ENCODE measurements around the gene SHD.

SHD gene

DNA sequence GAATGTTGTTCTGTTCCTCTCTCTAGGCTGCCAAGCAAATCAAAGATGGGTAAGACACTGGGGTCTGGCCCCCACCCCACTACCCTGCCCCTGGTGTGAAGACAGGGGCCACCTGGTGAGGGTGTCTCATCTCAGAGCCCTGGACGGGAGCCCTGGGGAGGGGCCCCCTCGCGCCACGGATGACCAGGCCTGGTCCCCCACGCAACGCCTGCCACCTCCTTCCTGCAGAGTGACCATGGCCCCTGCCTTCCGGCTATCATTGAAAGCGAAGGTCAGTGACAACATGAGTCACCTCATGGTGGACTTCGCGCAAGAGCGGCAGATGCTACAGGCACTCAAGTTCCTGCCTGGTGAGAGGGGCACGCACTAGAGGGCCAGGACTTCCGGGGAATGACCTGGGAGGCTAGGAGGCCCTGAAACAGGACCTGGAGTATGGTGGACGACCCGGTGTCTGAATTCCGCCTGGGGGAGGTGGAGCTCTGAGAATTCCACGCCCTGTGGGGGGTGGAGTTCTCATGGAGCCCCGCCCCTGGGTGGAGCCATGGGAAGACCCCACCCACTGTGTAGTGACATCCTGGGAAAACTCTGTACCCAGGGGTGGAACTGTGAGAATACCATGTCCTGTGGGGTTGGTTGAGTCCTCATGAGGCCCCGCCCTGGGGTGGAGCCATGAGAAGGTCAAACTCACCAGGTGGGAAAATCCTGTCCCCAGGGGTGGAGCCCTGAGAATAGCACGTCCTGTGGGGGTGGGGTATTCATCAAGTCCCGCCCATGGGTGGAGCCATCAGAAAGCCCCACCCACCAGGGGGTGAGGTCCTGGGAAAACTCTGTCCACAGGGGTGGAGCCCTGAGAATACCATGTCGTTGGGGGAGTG lies 31.4 kb downstream of the SHD start:
- ATAC-seq: peak; percentile 55

DNA sequence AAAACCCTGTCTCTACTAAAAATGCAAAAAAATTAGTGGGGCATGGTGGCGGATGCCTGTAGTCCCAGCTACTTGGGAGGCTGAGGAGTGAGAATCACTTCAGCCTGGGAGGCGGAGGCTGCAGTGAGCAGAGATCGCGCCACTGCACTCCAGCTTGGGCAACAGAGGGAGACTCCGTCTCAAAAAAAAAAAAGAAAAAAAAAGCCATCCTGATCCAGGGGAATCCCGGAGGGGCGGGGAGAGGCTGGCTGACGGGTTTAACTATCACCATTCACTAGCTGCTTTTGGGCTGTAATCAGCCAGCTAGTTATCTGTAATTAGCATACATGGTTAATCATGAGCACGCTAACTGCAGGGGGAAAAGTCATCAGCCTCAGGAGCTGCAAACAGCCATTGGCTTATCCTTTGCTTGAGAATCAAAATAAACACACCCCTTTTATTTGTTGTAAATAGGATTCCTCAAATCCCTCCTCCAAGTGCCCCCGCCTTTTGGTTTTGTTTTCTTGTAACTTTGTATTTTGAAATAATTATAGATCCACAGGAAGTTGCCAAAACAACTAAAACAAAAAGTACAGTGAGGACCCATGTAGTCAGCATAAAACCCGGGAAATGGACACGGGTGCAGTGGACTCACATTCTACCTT lies 34.9 kb downstream of the SHD start:
- TF ChIP-seq BACH2 (CRISPR knock-in tag; IDR thresholded peaks at IDR 0.05; ENCODE audit: borderline replicate concordance): no peak
- no peak for TF ChIP-seq ZFP30 (CRISPR knock-in tag; IDR thresholded peaks at IDR 0.05)
- TF ChIP-seq TCF4 (CRISPR knock-in tag; IDR thresholded peaks at IDR 0.05; ENCODE audit: borderline replicate concordance): no peak
- no peak for TF ChIP-seq RARB (CRISPR knock-in tag; IDR thresholded peaks at IDR 0.05)
- no peak for TF ChIP-seq ZNF70 (CRISPR knock-in tag; IDR thresholded peaks at IDR 0.05)
- TF ChIP-seq, protein P1, sequence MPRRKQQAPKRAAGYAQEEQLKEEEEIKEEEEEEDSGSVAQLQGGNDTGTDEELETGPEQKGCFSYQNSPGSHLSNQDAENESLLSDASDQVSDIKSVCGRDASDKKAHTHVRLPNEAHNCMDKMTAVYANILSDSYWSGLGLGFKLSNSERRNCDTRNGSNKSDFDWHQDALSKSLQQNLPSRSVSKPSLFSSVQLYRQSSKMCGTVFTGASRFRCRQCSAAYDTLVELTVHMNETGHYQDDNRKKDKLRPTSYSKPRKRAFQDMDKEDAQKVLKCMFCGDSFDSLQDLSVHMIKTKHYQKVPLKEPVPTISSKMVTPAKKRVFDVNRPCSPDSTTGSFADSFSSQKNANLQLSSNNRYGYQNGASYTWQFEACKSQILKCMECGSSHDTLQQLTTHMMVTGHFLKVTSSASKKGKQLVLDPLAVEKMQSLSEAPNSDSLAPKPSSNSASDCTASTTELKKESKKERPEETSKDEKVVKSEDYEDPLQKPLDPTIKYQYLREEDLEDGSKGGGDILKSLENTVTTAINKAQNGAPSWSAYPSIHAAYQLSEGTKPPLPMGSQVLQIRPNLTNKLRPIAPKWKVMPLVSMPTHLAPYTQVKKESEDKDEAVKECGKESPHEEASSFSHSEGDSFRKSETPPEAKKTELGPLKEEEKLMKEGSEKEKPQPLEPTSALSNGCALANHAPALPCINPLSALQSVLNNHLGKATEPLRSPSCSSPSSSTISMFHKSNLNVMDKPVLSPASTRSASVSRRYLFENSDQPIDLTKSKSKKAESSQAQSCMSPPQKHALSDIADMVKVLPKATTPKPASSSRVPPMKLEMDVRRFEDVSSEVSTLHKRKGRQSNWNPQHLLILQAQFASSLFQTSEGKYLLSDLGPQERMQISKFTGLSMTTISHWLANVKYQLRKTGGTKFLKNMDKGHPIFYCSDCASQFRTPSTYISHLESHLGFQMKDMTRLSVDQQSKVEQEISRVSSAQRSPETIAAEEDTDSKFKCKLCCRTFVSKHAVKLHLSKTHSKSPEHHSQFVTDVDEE (CRISPR knock-in tag; IDR thresholded peaks at IDR 0.05): no peak
- no peak for TF ChIP-seq ZFP3 (CRISPR knock-in tag; IDR thresholded peaks at IDR 0.05)
- TF ChIP-seq ZNF8 (CRISPR knock-in tag; IDR thresholded peaks at IDR 0.05): no peak
- TF ChIP-seq ZNF565 (CRISPR knock-in tag; conservative IDR thresholded peaks at IDR 0.05; ENCODE audit: low read depth): no peak
- TF ChIP-seq ARNTL (CRISPR knock-in tag; IDR thresholded peaks at IDR 0.05; ENCODE audit: borderline replicate concordance, low read depth): no peak
- ATAC-seq: no peak

More for the DNA sequence above, 31.4 kb downstream of the SHD start:
- TF ChIP-seq OSR1 (CRISPR knock-in tag; IDR thresholded peaks at IDR 0.05): no peak
- no peak for TF ChIP-seq ZFP3 (CRISPR knock-in tag; IDR thresholded peaks at IDR 0.05)
- TF ChIP-seq, protein P2, sequence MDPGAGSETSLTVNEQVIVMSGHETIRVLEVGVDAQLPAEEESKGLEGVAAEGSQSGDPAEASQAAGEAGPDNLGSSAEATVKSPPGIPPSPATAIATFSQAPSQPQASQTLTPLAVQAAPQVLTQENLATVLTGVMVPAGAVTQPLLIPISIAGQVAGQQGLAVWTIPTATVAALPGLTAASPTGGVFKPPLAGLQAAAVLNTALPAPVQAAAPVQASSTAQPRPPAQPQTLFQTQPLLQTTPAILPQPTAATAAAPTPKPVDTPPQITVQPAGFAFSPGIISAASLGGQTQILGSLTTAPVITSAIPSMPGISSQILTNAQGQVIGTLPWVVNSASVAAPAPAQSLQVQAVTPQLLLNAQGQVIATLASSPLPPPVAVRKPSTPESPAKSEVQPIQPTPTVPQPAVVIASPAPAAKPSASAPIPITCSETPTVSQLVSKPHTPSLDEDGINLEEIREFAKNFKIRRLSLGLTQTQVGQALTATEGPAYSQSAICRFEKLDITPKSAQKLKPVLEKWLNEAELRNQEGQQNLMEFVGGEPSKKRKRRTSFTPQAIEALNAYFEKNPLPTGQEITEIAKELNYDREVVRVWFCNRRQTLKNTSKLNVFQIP (CRISPR knock-in tag; IDR thresholded peaks at IDR 0.05; ENCODE audit: borderline replicate concordance, low read depth): no peak
- no peak for TF ChIP-seq ISL1 (CRISPR knock-in tag; IDR thresholded peaks at IDR 0.05)
- no peak for TF ChIP-seq ZC3H10 (CRISPR knock-in tag; IDR thresholded peaks at IDR 0.05)
- TF ChIP-seq, protein P3, sequence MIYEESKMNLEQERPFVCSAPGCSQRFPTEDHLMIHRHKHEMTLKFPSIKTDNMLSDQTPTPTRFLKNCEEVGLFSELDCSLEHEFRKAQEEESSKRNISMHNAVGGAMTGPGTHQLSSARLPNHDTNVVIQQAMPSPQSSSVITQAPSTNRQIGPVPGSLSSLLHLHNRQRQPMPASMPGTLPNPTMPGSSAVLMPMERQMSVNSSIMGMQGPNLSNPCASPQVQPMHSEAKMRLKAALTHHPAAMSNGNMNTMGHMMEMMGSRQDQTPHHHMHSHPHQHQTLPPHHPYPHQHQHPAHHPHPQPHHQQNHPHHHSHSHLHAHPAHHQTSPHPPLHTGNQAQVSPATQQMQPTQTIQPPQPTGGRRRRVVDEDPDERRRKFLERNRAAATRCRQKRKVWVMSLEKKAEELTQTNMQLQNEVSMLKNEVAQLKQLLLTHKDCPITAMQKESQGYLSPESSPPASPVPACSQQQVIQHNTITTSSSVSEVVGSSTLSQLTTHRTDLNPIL (CRISPR knock-in tag; IDR thresholded peaks at IDR 0.05; ENCODE audit: low read depth): no peak

DNA sequence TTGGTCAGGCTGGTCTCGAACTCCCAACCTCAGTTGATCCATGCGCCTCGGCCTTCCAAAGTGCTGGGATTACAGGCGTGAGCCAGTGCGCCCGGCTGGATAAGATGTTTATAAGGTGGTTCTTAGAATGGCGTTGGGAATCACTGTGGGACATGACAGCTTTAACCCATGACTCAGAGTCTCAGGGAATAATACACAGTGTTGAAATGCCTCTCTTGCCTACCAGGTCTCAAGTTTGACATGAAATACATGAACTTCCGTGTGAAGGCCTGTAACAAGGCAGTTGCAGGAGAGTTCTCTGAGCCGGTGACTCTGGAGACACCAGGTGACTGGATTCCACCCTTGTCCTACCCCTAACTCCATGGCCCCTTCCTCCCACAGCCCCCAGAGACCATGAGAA lies 37.9 kb downstream of the SHD start:
- no peak for ATAC-seq
- TF ChIP-seq ESRRG (CRISPR knock-in tag; IDR thresholded peaks at IDR 0.05) (no peak), ZNF70 (CRISPR knock-in tag; IDR thresholded peaks at IDR 0.05) (no peak), ZFP30 (CRISPR knock-in tag; IDR thresholded peaks at IDR 0.05) (no peak), SNAI2 (CRISPR knock-in tag; IDR thresholded peaks at IDR 0.05) (no peak), ZNF565 (CRISPR knock-in tag; conservative IDR thresholded peaks at IDR 0.05; ENCODE audit: low read depth) (no peak), ZC3H10 (CRISPR knock-in tag; IDR thresholded peaks at IDR 0.05) (no peak), ISL1 (CRISPR knock-in tag; IDR thresholded peaks at IDR 0.05) (no peak)
- TF ChIP-seq, protein P1 (CRISPR knock-in tag; IDR thresholded peaks at IDR 0.05): no peak
- TF ChIP-seq, protein P4, sequence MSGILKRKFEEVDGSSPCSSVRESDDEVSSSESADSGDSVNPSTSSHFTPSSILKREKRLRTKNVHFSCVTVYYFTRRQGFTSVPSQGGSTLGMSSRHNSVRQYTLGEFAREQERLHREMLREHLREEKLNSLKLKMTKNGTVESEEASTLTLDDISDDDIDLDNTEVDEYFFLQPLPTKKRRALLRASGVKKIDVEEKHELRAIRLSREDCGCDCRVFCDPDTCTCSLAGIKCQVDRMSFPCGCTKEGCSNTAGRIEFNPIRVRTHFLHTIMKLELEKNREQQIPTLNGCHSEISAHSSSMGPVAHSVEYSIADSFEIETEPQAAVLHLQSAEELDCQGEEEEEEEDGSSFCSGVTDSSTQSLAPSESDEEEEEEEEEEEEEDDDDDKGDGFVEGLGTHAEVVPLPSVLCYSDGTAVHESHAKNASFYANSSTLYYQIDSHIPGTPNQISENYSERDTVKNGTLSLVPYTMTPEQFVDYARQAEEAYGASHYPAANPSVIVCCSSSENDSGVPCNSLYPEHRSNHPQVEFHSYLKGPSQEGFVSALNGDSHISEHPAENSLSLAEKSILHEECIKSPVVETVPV (CRISPR knock-in tag; IDR thresholded peaks at IDR 0.05): no peak
- TF ChIP-seq, protein P2 (CRISPR knock-in tag; IDR thresholded peaks at IDR 0.05; ENCODE audit: borderline replicate concordance, low read depth): no peak
- TF ChIP-seq, protein P3 (CRISPR knock-in tag; IDR thresholded peaks at IDR 0.05; ENCODE audit: low read depth): no peak
